GM18907 (cell line): Measurements from ENCODE around the gene GPI.
"Not testable (repeated sequence)": the region's sequence is repeated elsewhere in the genome, so short reads cannot be mapped to it uniquely, and the experiment has no call there.

Experiments used
- ATAC-seq: cut with Tn5 transposase; IDR thresholded peaks from one replicate; pipeline ENCODE4 v1.9.1; 2021; ENCODE audit warnings: mild to moderate bottlenecking, moderate library complexity; ENCODE audit not compliant: unreplicated experiment

Gene GPI

DNA sequence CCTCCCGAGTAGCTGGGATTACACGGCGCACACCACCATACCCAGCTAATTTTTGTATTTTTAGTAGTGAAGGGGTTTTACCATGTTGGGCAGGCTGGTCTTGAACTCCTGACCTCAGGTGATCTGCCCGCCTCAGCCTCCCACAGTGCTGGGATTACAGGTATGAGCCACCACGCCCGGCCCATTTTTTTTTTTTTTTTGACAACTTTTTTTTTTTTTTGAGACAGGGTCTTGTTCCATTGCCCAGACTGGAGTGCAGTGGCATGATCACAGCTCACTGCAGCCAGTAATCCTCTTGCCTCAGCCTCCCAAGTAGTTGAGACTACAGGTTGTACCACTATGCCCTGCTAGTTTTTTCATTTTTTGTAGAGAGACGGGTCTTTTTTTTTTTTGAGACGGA, 35.8 kb downstream of the GPI start:
- ATAC-seq: not testable (repeated sequence)

DNA sequence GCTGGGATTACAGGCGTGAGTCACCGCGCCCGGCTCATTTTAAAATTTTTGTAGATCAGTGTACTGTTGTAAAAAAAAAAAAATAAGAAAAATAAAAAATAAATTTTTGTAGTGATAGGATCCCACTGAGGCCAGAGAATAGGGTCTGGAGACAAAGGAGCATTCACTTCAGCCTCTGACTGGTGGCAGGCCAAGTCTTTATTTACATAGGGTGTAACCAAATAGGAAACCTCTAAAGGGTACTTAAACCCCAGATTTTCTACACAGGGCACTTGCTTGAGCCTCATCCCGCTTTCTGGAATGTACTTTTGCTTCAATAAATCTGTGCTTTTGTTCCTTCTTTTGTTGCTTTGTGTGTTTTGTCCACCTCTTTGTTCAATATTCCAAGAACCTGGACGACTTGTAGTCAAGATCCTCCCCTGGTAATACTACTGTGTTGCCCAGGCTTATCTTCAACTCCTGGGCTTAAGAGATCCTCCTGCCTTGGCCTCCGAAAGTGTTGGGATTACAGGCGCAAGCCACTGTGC, 37.1 kb downstream of the GPI start:
- ATAC-seq: no peak

DNA sequence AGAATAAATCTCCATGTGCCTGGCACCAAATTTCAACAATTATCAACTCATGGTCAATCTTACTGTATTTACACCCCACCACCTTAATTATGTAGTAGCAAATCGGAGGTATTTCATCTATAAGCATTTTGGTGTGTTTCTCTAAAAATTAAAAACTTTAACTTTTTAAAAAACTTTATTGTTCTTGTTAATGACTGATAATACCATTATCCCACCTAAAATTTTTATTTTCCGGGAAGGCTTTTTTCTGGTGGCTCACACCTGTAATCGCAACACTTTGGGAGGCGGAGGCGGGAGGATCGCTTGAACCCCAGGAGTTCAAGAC, 38.8 kb downstream of the GPI start:
- peak; percentile 7 for ATAC-seq

DNA sequence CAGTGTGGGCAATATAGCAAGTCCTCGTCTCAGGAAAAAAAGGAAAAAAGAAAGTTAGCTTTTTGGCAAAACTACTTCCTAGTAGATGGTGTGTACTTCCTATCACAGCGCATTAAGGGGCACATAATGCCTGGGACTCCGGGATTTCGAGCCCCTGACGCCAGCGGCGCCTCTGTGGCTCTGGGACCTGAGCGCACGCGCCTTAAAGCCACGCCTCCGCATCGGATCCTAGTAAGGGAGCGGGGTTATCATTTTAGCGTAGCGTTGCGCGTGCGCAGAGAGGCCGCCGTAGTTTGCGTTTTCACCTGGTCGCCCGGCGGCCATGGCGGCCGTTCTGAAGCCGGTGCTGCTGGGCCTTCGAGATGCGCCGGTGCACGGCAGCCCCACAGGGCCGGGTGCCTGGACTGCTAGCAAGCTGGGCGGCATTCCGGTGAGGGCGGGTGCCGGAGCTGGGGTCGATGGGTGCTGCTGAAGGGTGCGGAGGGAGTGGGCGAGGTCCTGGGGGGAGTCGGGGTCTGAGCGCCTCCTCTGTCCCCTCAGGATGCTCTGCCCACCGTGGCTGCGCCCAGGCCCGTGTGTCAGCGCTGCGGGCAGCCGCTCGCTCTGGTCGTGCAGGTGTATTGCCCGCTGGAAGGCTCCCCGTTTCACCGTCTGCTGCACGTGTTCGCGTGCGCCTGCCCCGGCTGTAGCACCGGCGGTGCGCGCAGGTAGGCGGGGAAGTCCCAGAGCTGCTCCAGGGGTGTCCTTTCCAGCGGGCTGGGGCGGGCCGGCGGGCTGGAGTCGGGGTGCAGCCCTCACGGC, 39.3 kb downstream of the GPI start, which contains the start of gene PDCD2L:
PDCD2L (plus strand) TSS at position 291 of the 801 bp plus-strand sequence; CDS start at position 323, 32 bp downstream.
- ATAC-seq: peak; percentile 85

DNA sequence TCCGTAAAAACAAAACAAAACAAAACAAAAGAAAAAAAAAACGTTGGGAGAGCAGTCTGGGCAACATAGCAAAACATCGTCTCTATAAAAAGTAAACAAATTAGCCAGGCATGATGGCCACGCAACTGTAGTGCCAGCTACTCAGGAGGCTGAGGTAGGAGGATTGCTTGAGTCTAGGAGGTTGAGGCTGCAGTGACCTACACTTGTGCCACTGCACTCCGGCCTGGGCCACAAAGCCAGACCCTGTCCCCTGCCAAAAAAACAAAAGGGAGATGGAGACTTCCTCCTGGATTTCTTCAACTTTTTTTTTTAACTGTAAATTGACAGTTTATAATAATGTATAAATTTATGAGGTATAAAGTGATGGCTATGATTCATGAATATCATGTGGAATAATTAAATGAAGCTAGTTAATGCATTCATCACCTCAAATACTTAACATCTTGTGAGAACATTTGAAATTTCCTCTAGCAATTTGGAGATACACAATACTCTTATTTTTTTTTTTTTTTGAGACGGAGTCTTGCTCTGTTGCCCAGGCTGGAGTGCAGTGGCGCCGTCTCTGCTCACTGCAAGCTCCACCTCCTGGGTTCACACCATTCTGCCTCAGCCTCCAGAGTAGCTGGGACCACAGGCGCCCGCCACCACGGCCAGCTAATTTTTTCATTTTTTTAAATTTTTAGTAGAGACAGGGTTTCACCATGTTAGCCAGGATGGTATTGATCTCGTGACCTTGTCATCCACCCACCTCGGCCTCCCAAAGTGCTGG, 41.1 kb downstream of the GPI start:
- ATAC-seq: no peak

DNA sequence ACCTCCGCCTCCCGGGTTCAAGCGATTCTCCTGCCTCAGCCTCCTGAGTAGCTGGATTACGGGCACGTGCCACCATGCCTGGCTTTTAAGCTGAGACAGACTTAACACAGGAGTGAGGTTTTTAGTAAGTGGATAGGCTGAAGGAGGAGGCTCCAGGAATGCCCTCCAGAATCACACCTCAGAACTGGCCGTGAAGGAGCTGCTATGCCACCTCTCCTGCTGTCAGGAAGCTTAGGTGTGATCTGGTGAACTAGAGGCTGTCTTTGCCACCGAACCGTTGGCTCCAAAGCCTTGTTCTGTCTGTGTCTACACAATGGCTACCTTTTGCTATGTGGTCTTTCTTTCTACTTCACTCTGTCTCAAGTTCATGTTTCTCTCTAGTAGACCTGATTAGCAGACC, 43.4 kb downstream of the GPI start:
- ATAC-seq: no peak

DNA sequence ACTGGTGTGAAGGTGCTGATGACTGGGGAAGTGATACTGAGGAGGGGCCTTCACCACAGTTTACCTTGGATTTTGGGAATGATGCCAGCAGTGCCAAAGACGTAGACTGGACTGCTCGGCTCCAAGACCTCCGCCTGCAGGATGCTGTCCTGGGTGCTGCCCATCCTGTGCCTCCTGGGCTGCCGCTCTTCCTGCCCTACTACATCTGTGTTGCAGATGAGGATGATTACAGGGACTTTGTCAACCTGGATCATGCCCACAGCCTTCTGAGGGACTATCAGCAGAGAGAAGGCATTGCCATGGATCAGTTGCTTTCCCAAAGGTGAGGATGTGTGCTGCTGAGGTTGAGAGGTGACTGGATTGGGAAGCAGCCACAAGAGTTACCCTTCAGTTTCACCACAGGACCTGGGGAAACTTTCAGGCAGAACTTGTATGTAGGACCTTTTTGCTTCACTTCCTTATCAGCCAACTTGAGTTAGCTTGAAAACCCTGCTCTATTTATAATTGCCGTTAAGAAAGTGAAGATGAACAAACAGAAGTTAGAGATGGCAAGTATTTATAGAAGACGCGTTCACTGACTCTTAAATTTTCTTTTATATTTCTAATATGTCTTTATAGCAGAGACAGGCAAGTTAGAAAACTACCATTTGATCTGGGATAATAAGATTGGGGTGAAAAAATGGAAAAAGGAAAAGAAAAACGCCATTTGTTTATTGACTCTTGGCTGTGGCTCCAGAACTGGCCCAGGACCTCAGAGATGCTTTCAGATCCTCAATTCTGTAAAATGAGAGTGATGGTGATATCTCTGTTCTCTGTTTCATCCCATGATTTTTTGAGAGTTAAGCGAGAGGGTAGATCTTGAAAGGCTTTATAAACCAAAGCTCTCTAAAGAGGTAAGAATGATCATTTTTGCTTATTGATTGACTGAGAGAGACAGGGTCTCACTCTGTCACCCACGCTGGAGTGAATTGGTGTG, 44.5 kb downstream of the GPI start:
- no peak for ATAC-seq

DNA sequence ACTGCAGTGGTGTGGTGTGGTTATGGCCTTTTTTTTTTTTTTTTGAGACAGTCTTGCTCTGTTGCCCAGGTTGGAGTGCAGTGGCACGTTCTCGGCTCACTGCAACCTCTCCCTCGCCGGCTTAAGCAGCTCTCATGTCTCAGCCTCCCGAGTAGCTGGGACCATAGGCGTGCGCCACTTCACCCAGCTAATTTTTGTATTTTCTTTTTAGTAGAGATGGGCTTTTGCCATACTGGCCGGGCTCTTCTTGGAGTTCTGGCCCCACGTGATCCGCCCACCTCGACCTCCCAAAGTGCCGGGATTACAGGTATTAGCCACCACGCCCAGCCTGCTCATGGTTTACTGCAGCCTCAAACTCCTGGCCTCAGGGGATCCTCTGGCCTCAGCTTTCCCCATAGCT, 46.2 kb downstream of the GPI start:
- ATAC-seq: no peak

- no peak for ATAC-seq
Measured at GRCh38 chr19:34416021-34416545, 51.1 kb downstream of the GPI start.

GRCh38 chr19:34418300-34418699, 53.3 kb downstream of the GPI start:
- ATAC-seq: no peak

- no peak for ATAC-seq
Measured at GRCh38 chr19:34426096-34426661, 61.2 kb downstream of the GPI start.

DNA sequence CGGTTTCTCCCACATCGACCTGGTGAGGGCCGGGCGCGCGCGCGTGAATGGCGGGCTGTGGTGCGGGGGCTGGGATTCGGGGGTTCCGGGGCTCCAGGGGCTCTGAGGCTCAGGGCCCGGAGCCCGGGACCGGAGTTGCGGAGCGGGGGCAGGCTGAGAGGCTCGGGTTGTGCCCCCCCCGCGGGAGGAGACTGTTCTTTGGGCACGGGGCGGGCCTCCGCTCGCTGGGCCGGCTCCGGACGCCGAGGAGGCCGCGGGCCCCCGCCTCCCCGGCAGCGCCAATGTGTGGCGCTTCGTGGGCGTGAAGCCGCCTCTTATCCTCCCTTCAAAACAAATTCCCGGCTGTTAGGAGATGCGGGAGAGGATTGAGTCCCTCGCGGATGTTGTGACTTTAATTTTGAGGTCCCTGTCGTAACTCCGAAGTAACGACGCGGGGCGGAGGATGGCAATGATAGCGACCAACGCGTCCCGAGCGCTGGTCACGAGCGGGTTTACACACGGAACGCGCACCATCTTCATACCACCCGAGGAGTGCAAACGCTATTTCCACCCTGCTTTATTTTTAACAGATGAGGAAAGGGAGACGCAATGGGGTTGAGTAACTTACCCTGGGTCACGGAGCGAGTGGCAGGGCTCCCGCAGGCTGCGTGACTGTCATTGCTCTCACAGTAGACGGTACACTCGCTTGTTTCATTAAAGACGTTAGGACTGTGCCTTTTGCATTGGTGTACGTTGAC, 63.7 kb downstream of the GPI start:
- ATAC-seq: peak; percentile 55

- ATAC-seq: no peak
Measured at GRCh38 chr19:34429553-34429952, 64.6 kb downstream of the GPI start.

- ATAC-seq: no peak
Measured at GRCh38 chr19:34430738-34431625, 66.0 kb downstream of the GPI start.

DNA sequence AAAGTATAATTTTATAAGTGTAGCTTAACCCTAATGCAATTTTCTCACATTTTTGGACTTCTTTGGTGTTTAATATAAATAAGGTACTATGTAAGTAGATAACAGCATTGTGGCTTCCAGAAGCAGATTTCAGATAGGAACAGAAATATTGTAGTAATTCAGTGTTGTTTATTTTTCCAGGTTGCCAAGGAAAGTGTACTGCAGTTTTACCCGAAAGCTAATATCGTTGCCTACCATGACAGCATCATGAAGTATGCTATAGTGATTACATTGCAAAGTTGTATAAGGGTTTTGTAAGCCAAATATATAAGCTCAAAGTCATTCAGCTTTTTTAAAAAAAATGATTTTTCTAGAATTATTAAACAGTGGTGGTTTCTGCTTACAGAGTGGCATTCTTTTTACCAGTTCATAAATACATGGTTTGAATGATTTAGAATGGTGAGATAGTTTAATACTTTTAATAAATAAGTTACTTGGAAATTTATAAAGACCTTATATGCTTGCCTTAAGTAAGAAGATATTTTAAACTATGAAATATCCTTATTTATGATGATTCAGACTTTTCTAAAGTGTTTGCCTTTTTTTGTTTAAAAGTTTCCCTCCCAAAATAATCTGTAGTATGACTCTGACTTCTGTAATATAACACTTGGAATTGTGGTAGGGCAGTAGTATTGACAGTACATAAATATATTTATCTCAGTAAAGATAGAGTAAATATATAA, 66.8 kb downstream of the GPI start:
- no peak for ATAC-seq

DNA sequence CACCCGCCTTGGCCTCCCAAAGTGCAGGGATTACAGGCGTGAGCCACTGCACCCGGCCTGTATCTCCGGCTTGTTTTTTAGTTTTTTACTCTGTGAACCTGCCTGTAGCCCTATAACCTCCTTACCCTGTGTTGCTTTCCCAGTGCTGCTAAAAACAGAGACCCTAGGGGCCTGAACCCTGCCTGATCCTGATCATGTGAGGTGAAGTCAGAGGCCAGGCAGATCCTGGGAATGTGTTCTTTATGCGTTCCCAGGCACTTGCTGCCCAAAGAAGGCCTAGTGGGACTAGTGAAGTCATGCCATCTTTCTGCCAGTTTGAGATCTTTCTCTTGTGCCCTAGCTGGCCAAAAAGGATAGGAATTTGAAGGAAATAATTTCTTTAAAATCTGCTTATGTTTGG, 67.8 kb downstream of the GPI start:
- no peak for ATAC-seq

DNA sequence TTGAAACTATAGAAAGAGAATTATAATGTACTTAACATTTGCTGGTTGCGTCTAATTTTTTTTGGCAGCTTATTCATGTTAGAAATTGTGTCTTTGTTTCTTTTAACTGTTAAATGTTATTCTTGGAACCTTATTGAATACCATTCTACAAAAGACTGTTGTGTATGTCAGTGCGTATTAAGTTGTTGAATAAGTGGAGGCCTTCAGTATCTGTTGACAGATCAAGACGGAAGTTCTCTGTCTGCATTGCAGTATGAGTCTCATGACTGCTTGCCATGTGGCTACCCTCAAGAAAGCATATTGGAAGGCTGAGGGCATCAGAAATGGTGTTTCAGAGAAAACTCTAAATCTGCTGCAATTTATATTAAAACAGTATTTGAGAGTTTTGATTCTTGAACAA, 71.7 kb downstream of the GPI start:
- ATAC-seq: no peak

DNA sequence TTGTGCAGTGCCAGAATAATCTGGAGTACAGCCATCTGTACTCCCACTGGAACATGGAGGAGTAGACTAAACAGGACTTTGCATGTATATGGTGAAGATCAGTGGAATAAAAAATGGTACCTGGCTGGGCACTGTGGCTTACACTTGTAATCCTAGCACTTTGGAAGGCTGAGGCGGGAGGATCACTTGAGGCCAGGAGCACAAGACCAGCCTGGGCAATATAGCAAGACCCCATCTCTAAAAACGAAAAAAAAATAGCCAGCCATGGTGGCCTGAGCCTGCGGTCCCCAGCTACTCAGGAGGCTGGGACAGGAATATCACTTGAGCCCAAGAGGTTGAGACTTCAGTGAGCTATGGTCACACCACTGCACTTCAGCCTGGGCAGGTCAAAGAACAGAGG, 83.2 kb downstream of the GPI start:
- no peak for ATAC-seq
